Activated CD4-positive, alpha-beta T cell treated with anti-CD3 and anti-CD28 coated beads, Interleukin-2, Interleukin-6, amounts not matched to agents 100 ng/mL and 50 ng/mL, durations not matched to agents 16 hours and 8 hours (primary cell): ENCODE measurements around the gene RPS15.

Experiments used
- DNase-seq: peaks from one replicate; pipeline ENCODE4 v3.0.0-alpha.2; 2020

RPS15 gene

DNA sequence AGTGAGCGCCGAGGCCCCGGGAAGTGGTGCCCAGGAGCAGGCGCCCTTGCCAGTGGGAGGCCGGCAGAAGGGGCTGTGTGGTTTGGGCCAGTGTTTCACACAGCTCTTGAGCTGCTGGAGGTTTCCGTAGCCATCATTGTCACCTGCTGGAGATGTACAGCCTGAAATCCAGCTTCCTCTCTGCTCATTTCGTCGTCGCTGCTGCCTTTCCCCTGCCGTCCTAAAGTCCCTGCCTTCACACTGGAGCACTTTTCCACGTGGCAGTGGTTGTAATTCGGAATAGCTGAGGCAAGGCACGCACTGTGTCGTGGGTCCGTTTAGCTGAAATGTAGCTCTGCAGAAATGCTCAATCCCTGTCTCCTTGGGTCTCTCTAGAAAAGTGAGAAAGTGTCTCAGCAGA is 17.6 kb upstream of the RPS15 start:
- no peak for DNase-seq

DNA sequence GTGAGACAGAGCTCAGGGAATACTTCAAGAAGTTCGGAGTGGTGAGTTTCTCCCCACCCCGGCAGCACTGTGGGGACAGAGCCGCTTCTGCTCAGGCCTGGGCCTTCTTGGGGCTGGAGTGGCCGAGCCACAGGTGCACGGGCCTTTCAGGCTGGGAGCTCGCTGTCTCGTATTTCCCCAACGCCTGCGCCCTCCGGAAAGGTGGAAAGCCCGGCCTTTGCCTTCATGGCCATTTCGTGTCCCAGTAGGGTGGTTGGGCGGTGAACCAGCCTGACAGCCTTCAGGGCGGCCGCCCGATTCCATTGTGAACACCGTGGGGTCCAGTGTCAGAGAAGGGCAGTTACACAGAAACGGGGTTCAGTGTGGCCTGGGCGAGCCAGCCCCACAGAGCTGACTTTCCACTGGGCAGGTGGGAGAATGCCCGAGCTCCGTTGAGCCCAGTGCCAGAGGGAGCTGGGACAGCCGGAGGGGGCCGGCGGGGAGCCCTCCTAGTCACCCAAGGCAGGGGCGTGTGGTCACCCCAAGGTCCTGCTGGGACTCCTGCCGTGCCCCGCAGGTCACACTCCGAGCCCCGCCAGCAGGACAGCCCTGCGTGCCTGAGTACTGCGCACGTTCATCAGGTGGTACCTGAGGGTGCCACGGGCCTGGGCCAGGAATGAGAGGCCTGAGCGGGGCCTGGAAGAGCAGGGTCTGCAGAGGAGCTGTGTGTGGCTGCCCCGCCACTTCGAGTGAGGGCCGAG is 16.8 kb upstream of the RPS15 start:
- DNase-seq = no peak

DNA sequence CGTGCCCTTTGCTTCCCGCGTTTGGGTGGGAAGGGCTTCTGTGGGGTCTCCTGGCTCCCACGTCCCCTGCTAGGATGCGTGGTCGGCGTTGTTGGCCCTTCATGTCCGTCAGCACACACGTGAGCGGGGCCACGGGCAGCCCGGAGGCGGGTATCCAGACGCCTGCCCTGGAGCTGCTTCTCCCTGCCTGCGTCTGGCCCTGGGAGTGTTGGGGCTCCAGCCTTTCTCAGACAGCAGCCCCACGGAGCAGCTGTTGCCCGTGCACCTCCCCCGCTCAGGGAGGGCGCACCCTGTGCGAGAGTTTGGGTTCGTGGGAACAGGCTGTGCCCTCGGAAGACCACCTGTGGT is 16.3 kb upstream of the RPS15 start:
- DNase-seq = no peak

DNA sequence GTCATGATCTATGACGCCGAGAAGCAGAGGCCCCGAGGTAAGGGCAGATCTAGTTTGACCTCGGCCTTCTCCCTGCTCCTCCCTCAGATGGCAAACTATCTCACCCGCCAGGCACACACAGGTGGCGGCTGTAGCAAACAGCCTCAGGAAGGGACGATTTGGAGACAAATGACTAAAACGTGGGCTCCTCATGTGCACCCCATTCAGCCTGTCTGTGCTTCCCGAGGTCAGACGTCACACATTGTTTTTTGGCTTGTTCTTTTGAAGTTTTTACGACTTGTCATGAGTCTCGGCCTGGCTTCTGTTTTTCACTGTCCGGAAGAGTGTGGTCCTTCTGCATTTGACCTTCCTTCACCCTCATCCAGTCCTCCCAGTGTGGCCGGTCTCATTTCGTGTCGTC is 15.8 kb upstream of the RPS15 start:
- no peak for DNase-seq

DNA sequence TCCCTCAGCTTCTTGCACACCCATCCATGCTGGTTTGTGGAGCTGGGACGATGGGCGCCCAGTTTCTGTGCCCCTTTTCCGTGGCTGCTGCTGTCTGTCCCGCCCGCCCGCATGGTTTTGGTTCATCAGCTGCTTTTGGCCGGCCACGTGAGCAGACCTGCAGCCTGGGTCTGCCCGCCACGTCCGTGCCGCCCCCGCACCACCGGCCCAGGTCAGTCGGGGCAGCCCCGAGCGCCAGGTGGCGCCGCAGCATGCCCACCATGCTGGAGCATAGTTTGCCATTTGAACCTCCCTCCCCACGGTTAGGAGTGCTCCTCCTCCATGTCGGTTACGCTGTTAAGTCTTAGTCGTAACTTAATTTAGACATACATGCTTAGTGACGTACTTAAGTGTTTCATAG is 15.3 kb upstream of the RPS15 start:
- no peak for DNase-seq

DNA sequence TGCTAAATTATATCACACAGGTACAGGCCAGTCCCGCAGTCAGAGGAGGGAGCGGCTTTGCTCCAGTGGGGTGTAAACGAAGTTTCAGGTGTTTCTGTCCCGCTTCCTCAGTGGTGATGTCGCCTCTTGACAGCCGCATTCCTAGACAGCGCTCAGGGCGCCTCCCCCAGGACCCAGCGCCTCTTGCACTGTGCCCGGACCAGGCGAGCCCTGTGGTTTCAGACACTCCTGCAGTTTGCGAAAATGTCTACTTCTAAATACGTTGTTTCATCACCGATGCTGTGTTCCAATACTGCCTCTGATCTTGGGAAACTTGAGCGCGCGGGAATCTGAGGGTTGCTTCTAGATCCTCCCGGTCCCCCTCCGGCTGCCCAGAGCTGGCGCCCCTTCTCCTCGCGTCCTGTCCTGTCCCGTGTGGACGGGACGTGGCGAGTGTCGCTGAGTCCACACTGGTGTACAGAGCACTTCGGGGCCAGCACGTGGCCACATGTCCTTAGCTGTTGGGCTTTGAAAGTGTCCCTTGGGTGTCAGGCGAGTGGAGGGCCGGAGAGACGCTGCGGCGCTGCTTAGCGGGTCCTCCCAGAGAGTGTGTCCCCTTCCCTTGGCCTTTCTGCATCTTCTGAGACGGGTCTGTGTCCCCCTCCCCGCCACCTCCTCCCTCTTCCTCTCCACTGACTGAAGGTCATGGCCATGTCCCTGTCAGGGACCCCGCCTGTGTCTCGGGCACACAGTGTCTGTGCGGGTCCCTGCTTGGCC is 14.6 kb upstream of the RPS15 start:
- DNase-seq = no peak

DNA sequence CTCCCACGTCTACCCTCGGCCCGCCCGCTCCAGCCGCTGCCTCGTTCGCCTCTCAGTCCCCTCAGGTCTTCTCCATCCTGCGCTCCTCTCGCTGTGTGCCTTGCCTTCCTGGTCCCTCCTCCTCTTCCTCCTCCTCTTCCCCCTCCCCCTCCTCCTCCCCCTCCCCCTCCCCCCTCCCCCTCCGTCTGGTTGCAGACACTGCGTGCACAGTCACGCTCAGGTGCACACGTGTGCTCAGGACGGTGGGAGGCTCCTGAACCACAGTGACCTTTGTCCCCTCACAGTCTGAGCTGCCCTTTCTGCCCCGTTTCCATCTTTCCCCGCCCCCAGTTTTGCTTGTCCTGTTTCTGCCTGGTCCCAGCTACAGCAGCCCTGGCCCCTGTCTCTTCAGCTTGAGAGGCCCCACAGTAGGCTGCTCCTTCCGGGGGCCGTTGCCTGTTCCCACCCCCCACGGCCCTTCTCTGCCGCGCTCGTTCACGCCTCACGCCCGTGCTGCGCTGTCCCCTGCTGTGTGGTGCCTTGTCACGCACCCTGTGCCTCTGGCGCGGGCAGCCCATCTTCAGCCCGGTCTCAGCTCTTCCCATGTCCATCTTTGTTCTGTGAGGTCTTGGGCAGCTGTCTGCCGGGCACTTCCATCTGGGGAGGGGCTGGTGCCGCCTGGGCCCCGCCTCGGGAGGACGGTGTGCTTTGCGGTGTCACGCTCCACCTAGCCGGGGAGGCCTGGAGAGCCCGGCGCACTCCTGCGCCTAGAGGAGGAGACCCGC is 13.8 kb upstream of the RPS15 start:
- no peak for DNase-seq

DNA sequence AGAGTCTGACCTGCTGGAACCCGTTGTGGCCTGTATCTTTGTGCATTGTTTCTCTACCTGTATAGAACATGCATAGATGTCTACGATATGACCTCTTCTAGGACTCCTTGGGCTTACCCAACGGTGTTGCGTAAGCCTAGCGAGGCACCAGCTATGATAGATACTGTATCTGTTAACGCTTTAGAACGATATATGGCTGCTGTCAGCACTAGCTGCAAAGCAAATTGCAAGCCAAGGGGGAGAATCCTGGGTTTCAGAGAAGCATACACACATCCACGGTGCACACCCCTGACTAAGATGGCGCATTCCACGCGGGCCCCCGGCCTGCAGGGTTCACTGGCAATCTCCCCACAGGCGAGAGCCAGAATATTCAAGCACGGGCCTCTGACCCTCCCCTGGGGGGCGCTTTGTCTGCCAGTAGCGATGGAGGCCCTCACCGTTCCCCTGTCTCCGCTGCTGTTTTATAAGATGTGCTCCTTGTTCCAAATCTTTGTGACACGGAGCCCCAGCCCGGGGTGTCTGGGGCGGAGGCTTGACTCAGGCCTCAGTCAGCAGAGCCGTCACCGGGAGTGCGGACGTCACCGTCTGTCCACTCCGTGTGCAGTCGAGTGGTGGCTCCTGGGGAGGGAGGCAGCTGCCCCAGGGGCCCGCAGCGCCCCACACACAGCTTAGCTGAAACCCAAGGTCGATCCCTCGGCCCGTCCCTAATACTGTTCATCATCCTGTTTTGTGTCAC is 12.9 kb upstream of the RPS15 start:
- no peak for DNase-seq

DNA sequence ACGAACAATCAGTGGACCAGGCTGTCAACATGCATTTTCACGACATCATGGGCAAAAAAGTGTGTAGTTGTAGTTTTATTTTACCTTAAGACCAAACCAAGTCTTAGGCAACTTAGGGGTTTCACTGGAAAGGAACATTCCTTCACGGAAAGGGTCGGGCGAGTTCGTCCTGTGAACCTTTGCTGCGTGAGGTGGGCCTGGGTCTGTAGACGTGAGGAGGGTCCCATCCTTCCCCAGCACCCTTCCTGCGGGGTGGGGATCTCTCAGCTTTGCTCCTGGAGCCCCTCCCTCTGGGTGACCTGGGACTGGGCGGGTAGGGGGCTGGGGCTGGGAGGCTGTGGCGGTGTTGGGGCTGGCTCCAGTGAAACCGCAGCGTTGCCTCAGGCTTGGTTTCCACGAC is 12.3 kb upstream of the RPS15 start:
- no peak for DNase-seq

DNA sequence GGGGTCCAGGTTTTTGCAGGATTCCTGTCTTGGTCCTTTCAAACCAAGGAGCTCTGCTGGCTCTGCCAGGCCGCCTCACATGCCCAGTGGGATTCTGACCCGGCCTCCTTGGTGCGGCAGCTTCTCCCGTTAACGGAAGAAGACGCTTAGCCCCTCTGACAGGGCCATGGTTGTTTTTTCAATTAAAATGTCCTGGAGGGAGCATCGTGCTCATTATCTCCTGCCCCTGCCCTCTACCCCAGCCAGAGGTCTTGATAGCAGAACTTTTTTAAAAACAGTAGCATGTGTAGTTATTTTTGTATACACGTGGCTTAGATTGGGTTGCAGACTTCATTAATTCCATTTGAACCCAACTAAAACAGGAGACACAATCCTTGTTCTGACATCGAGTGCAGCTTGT is 11.5 kb upstream of the RPS15 start:
- DNase-seq = no peak

DNA sequence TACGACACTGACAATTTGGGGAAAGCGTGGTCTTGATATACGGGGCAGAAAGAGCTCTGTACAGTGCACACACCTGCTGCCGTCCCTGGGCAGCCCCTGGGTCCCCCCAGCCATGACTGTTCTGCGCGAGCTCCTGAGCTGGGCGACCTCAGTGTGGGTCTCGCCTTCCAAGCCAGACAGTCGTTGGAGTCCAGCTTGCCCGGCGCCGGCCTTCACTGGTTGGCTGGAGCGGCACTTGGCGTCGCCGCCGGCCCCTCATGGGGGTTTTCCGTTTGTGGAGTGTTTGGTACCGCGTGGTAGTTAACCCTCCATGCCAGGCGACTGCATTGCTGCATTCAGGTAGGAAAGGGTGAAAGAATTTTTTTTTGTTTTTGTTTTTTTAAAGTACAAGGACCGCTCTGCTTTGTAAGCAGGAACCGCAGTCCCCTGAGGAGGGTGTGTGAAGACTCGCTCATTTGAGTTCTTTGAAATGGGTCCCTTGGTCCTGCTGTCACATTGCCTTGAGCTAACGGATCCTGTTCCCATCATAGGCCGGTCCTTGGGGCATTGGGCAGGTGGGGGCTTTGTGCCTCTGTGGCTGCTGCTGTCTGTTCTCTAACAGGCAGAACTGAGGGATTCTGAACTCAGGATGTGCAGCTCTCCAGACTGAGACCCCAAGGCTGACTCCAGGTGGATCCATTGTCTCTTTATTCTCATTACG is 10.8 kb upstream of the RPS15 start:
- no peak for DNase-seq

DNA sequence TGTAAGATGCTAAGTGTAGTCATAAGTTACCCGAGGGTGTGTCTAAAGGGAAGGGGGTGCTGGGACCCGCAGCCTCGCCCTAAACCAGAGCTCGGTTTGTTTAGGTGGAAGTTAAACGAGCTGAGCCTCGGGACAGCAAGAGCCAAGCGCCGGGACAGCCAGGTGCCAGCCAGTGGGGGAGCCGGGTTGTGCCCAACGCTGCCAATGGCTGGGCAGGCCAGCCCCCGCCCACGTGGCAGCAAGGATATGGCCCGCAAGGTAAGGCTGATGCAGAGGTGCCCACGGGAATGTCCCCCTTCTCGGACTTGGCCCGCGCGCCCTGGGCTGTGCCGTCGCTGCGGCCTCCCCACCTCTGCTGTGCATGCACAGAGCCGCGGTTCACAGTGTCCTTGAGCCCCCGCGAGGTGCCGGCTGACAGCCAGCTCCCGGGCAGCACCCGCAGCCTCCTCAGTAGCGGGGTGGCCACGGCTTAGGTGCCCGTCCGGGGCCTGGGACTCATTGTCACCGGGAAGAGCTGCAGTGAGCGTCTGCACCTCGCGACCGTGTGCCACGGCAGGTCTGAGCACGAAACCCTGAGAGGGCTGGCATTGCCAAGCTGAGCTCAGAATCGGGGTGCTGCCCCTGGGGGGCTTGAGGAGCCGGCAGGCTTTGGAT is 9.3 kb upstream of the RPS15 start:
- no peak for DNase-seq

DNA sequence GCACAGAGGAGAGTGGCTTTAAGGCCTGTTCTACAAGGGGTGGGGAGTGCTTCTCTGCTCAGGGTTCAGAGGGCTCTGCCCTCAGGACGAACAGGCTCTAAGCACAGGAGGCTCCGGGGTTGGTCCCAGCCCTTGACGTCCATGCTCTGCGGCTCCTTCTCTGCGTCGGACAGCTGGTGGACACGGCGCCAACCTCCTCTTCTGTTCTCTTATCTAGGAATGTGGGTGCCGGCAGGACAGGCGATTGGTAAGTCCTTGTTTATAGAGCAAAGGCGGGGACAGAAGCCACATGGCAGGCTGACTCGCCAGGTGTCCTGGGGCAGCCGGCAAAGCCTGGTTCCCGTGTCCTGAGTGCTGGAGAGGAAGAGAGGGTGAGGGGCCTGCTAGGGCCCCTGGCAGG is 8.4 kb upstream of the RPS15 start:
- DNase-seq = no peak

DNA sequence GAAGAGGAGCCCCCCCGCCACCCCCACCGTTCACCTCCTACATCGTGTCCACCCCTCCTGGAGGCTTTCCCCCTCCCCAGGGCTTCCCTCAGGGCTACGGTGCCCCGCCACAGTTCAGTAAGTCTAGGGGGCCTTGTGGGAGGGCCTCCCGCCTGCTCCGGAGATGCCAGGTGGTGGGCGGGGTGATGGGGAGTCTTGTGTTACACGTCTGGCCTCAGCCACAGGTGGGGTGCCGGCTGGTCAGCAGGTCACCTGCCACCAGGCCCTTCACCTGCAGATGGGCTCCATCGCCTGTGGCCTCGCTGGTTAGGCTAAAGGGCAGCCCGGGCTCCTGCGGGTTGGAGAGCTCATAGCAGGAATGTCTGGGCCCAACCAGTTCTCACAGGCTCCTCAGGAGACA is 8.0 kb upstream of the RPS15 start:
- no peak for DNase-seq

DNA sequence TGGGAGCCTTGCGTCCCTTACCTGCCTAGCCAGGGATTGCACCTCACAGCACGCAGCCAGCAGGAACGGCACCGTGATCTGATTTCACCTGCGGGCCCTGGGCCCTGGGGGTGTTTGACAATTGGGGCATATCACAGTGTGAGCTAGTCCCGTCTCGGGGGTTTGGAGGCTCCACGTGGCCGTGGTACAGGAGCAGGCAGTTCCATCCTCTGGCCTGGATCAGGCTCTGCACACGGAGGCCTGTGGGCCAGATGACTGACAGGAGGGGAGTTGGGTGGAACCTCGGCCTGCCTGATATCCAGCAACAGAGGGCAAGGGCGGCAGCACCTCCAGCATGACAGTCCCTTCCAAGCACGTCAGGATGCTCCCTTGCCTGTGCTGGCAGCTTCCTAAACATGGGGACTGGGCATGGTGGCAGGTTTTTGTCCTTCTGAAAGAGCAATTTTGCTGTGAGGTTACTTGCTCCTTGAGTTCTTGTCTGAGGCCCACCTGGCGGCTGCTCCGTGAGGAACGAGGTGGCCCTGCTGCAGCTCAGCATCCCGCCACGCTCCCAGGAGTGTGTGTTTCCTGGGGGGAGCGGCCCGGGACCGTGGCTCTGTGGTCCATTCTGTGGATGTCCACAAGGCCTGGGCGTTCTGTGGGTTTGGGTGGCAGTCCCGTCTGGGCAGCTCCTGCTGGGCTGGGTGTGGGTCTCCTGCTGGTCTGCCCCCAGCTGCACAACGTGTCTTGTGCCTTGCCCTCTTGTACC is 6.3 kb upstream of the RPS15 start:
- no peak for DNase-seq

DNA sequence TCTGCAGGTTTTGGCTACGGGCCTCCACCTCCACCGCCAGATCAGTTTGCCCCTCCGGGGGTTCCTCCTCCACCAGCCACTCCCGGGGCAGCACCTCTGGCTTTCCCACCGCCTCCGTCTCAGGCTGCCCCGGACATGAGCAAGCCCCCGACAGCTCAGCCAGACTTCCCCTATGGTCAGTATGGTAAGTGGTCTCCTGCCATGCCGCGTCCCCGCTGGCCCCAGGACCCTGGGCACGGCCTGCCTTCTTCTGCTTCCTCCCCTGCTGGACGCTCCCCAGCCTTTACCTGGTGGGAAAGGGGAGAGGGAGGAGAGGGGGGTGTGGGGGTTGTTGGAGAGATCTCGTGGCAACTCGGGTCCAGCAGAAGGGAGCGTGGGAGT is 5.7 kb upstream of the RPS15 start:
- DNase-seq = no peak

DNA sequence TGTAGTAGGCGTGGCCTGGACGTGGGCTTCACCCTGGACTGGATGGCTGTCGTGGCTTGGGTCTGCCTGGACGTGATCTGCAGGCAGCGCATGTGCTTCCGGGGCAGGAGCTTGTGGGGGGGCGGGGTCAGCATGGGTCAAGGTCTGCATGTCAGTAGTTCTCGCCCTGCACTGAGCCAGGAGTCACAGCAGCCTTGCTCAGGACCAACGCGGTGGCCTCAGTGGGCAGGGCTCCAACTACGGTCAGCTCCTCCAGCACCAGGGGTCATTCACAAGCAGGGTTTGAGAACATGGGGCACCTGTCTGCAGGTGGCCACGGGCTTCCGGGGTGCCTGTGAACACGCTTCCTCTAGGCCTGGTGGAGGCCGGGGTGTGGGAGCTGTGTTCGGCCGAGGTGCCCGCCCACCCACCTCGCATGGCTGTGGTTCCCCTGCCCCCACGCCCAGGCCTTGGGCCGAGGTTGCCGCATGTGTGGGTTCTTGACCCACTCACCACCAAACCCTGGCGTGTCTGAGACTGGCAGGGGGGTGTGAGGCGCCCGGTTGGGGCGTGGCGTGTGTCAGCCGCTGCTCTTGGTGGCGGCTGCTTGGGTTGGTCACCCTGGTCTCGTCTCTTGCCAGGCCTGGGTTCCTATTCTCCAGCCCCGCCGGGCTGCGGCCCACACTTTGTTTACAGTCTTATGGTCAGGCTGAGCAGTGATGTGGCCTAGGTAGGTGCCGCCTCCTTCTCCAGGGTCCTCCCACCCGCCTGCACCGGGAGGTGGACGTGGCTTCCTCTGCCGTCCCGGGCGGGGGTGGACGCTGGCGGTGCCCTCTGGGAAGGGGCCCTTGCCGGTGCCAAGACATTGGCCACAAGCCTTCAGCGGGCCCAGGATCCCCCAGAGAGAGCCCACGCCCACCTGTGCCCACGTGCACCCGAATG is 4.8 kb upstream of the RPS15 start:
- no peak for DNase-seq

DNA sequence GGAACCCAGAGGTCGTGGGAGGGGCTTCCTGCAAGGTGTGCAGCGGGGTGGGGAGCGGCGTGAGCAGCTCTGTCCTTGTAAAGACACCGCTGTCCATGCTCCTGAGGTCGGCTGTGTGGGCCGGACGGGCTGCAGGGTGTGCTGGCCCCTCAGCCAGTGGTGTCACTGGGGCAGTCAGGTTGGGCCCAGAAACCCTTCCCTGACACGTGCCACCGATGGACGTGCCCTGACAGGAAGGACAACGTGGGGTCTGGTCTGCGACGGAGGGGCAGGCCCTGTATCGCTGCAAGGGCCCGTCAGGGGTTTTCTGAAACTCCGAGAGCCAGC is 4.2 kb upstream of the RPS15 start:
- no peak for DNase-seq

DNA sequence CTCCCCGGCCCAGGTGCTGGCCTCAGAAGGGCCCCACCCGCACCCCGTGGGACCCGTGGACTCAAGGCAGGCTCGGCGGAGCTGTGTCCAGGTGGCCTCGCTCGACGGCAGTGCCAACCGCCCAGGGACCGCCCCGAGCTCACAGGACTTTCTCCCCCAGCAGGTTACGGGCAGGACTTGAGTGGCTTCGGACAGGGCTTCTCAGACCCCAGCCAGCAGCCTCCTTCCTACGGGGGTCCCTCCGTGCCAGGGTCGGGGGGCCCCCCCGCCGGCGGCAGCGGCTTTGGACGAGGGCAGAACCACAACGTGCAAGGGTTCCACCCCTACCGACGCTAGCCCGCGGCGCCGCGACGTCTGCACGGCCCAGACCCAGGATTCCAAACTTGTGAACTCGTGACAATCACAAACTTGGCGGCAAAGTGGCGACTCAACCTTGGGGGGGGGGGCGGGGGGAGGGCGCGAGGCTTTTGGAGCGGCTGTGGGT is 3.6 kb upstream of the RPS15 start:
- no peak for DNase-seq

DNA sequence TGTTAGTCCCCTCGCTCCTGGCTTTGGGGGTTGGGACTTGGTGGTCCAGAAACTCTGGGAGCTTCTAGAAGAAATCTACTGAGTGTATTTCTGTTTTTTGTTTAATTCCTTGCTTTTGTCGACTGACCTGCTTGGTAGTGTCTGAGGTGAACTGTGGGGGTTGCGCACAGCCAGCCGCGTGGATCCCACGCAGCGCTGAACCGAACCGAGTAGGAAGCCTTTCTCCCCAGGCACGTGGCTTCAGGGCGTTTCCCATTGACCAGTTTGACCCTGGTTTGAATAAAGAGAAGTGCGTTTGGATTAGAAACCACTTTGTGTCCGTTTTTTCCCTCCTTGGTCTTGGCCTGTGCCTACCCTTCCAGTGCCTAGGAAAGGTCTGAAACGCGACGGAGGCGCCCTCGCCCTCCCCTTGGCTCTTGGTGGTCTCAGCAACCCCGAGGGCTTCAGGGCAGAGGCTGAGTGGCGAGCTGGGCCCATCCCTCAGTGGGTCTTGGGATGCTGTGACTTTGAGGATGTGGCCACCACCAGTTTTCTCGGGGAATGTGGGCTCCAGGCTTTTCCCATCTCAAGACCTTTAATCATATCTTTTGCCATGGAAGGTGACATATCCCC is 2.7 kb upstream of the RPS15 start:
- DNase-seq = no peak
